A673 (cell line): ENCODE results near the gene RBM19.

Experiments
- EZH2 ChIP-seq: fragments of 200-600 bp; sonication (generic); IDR thresholded peaks from 2 replicates; pipeline ENCODE4 v1.6.1; 2017; ENCODE audit warnings: borderline replicate concordance, low read depth, mild to moderate bottlenecking, mixed read lengths, antibody characterized with exemption, low read length; ENCODE audit not compliant: poor library complexity, severe bottlenecking
- TF ChIP-seq, protein P1 (sequence below): fragments of 300-800, 200-600 bp; sonication (generic); conservative IDR thresholded peaks from 2 replicates; pipeline ENCODE4 v1.5.1; 2017; ENCODE audit warnings: low read depth, mild to moderate bottlenecking, antibody characterized with exemption, low read length, moderate library complexity, mixed read lengths

DNA sequence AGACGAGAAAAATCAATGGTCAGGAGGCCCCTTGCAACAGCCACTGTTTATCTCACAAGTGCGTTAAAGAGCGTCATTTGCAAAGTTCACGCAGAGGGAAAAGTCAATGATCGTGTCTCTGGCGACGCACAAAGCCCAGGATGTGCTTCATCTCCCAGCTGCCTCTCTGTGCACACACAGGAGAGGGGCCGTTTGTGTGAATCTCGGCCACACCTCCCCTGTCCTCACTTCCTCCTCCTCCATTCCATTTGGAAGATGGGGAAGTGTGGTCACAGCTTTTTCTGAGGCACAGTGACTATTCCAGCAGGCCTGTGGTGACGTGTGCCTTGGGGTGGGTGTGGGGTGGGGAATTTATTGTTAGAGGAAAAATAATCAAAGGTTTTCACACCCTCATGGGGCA is 90.4 kb downstream of the RBM19 start:
- TF ChIP-seq EZH2 = no peak
- TF ChIP-seq, protein P1, sequence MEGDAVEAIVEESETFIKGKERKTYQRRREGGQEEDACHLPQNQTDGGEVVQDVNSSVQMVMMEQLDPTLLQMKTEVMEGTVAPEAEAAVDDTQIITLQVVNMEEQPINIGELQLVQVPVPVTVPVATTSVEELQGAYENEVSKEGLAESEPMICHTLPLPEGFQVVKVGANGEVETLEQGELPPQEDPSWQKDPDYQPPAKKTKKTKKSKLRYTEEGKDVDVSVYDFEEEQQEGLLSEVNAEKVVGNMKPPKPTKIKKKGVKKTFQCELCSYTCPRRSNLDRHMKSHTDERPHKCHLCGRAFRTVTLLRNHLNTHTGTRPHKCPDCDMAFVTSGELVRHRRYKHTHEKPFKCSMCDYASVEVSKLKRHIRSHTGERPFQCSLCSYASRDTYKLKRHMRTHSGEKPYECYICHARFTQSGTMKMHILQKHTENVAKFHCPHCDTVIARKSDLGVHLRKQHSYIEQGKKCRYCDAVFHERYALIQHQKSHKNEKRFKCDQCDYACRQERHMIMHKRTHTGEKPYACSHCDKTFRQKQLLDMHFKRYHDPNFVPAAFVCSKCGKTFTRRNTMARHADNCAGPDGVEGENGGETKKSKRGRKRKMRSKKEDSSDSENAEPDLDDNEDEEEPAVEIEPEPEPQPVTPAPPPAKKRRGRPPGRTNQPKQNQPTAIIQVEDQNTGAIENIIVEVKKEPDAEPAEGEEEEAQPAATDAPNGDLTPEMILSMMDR = no peak
